Large intestine (tissue), 3 donors: Measurements from ENCODE around the gene MEGF10. TPM values are rescaled to one million over a fixed set of nuclear protein-coding genes. Genes with fewer than 3 reads are reported as not detected.
A peak's percentile ranks its signal among the peaks of the same experiment; 100 is the strongest.
"Not testable (repeated sequence)": the region's sequence is repeated elsewhere in the genome, so short reads cannot be mapped to it uniquely, and the experiment has no call there.

ENCODE experiments used
- DNase-seq, 2 donors: peaks; one replicate each; pipeline versions ENCODE4 v3.0.0 to v3.0.0-alpha.2; 2013
- H3K27ac ChIP-seq: one replicate; pipeline ENCODE4 v1.5.1; 2013; ENCODE audit warnings: low read length
- H3K27me3 ChIP-seq: 2 replicates; pipeline ENCODE4 v1.6.1; 2013; ENCODE audit warnings: low read length; ENCODE audit not compliant: control insufficient read depth, insufficient read depth
- H3K36me3 ChIP-seq: 2 replicates; pipeline ENCODE4 v1.6.1; 2013; ENCODE audit warnings: low read length; ENCODE audit not compliant: control insufficient read depth, insufficient read depth
- H3K4me1 ChIP-seq: one replicate; pipeline ENCODE4 v1.6.1; 2013; ENCODE audit warnings: low read length; ENCODE audit not compliant: control insufficient read depth, insufficient read depth
- H3K4me3 ChIP-seq: one replicate; pipeline ENCODE4 v1.5.1; 2013; ENCODE audit warnings: low read length
- H3K9me3 ChIP-seq: one replicate; pipeline ENCODE4 v1.6.1; 2013; ENCODE audit warnings: mild to moderate bottlenecking, low read depth, low read length, moderate library complexity; ENCODE audit not compliant: control insufficient read depth
- WGBS: methylation state at CpG from one replicate; pipeline ENCODE4 v1.1.5; 2013; ENCODE audit warnings: low lambda C conversion rate; ENCODE audit not compliant: insufficient coverage; 5-methylcytosine and 5-hydroxymethylcytosine counted together
- polyA plus RNA-seq: library from polyadenylated mRNA; unstranded; fragments of 120-200 nt; gene quantifications from one replicate; pipeline ENCODE4 v1.2.1, GENCODE V29; 2013

The MEGF10 gene
- polyA plus RNA-seq, 1 donor, result 1.3 TPM

- peaks cover 3% of the 10 kb centered on the region for H3K27me3 ChIP-seq
- H3K9me3 ChIP-seq, result no peaks in the 10 kb centered on the region
- no peak for DNase-seq
- no peaks in the 10 kb centered on the region for H3K4me1 ChIP-seq
- H3K27ac ChIP-seq, result no peak overlapping the region
- no peak overlapping the region for H3K4me3 ChIP-seq
- no peaks in the 10 kb centered on the region for H3K36me3 ChIP-seq
- 100% methylated on average over 3 of the region's 3 CpGs for WGBS
These were observed 18.3 kb downstream of the MEGF10 start for GRCh38 chr5:127308945-127309344.

- H3K9me3 ChIP-seq, result no peaks in the 10 kb centered on the region
- no peaks in the 10 kb centered on the region for H3K36me3 ChIP-seq
- WGBS, result 80% methylated on average over 1 of the region's 2 CpGs
- no peak overlapping the region for H3K4me3 ChIP-seq
- no peak for DNase-seq
- H3K27me3 ChIP-seq, result peaks cover 3% of the 10 kb centered on the region
- no peak overlapping the region for H3K27ac ChIP-seq
- no peaks in the 10 kb centered on the region for H3K4me1 ChIP-seq
These were observed 20.8 kb downstream of the MEGF10 start for GRCh38 chr5:127311349-127311748.

- no peaks in the 10 kb centered on the region for H3K36me3 ChIP-seq
- no peaks in the 10 kb centered on the region for H3K4me1 ChIP-seq
- H3K27me3 ChIP-seq, result peaks cover 3% of the 10 kb centered on the region
- DNase-seq, result peak in 1 of 2 donors; percentile 3
- no peak overlapping the region for H3K27ac ChIP-seq
- no peak overlapping the region for H3K4me3 ChIP-seq
- H3K9me3 ChIP-seq, result no peaks in the 10 kb centered on the region
- WGBS, result 75% methylated on average over 2 of the region's 10 CpGs
These were observed 21.4 kb downstream of the MEGF10 start for GRCh38 chr5:127311781-127312525.

- H3K9me3 ChIP-seq, result no peaks in the 10 kb centered on the region
- no peak overlapping the region for H3K27ac ChIP-seq
- H3K36me3 ChIP-seq, result no peaks in the 10 kb centered on the region
- no peak for DNase-seq
- peaks cover 3% of the 10 kb centered on the region for H3K27me3 ChIP-seq
- 71% methylated on average over 3 of the region's 3 CpGs for WGBS
- no peak overlapping the region for H3K4me3 ChIP-seq
- H3K4me1 ChIP-seq, result no peaks in the 10 kb centered on the region
These were observed 22.8 kb downstream of the MEGF10 start for GRCh38 chr5:127313379-127313778.

GRCh38 chr5:127313847-127314473 lies 23.4 kb downstream of the MEGF10 start:
- no peak overlapping the region for H3K4me3 ChIP-seq
- WGBS, result 100% methylated on average over 1 of the region's 7 CpGs
- no peaks in the 10 kb centered on the region for H3K36me3 ChIP-seq
- no peak overlapping the region for H3K27ac ChIP-seq
- H3K27me3 ChIP-seq, result peaks cover 3% of the 10 kb centered on the region
- DNase-seq, result peak; percentile 23 to 29
- no peaks in the 10 kb centered on the region for H3K4me1 ChIP-seq
- H3K9me3 ChIP-seq, result no peaks in the 10 kb centered on the region

DNA sequence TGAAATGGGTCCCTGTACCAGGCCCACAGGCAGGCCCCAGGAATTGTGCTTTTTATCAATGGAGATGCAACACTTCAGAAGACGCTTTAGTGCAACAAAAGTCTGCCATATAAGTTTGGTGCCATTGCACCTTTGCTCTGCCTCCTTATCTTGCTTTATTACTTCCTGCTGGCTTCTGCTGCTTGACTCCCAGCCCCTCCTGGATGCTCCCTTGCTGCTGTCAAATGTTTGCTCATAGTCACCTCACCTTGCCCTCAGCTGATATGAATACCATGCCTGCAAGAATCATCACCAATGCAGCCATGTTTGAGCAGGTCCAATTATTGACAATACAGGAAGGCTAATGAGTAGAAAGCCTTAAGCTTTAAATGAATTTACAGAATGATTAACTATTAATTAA lies 25.4 kb downstream of the MEGF10 start:
- H3K9me3 ChIP-seq, result no peaks in the 10 kb centered on the region
- no peak overlapping the region for H3K4me3 ChIP-seq
- WGBS, result no CpG with 5 or more reads among the region's 1 CpG
- no peaks in the 10 kb centered on the region for H3K36me3 ChIP-seq
- H3K4me1 ChIP-seq, result no peaks in the 10 kb centered on the region
- peak; percentile 31 to 73 for DNase-seq
- no peak overlapping the region for H3K27ac ChIP-seq
- H3K27me3 ChIP-seq, result peaks cover 3% of the 10 kb centered on the region

DNA sequence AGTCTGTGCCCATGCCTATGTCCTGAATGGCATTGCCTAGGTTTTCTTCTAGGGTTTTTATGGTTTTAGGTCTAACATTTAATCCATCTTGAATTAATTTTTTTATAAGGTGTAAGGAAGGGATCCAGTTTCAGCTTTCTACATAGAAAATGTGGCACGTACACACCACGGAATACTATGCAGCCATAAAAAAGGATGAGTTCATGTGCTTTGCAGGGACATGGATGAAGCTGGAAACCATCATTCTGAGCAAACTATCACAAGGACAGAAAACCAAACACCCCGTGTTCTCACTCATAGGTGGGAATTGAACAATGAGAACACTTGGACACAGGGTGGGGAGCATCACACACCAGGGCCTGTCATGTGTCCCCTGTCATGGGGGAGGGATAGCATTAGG lies 26.8 kb downstream of the MEGF10 start:
- not testable (repeated sequence) for H3K4me1 ChIP-seq, H3K27ac ChIP-seq, H3K4me3 ChIP-seq, H3K36me3 ChIP-seq, DNase-seq, H3K9me3 ChIP-seq, H3K27me3 ChIP-seq
- WGBS, result no CpG with 5 or more reads among the region's 3 CpGs

GRCh38 chr5:127320032-127320965 lies 29.7 kb downstream of the MEGF10 start:
- no peaks in the 10 kb centered on the region for H3K36me3 ChIP-seq
- H3K27ac ChIP-seq, result no peak overlapping the region
- no peaks in the 10 kb centered on the region for H3K9me3 ChIP-seq
- H3K4me1 ChIP-seq, result no peaks in the 10 kb centered on the region
- H3K4me3 ChIP-seq, result no peak overlapping the region
- 83% methylated on average over 3 of the region's 5 CpGs for WGBS
- H3K27me3 ChIP-seq, result no peaks in the 10 kb centered on the region
- DNase-seq, result no peak

GRCh38 chr5:127321465-127321864 lies 30.9 kb downstream of the MEGF10 start:
- H3K4me1 ChIP-seq, result no peaks in the 10 kb centered on the region
- H3K4me3 ChIP-seq, result no peak overlapping the region
- H3K27ac ChIP-seq, result no peak overlapping the region
- H3K9me3 ChIP-seq, result no peaks in the 10 kb centered on the region
- no peaks in the 10 kb centered on the region for H3K27me3 ChIP-seq
- no CpG with 5 or more reads among the region's 2 CpGs for WGBS
- no peaks in the 10 kb centered on the region for H3K36me3 ChIP-seq
- DNase-seq, result no peak

DNA sequence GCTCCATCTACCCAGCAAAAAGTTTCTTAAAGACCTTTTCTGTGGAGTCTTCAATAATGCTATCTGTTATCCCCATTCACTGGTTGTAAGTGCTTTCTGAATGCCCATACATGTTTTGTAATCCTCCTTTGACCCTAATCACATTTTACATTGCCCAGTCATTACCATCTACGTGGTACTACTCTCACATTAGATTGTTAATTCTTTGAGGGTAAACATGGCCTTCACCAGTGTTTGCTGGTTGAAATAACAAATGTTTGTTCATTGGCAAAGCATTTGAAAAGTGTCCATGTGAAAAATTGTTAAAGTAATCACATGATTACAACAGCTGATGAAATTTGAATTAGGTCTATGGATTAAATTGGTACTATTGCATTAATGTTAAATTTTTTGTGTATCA lies 31.8 kb downstream of the MEGF10 start:
- Histone ChIP-seq H3K4me1 (no peaks in the 10 kb centered on the region), H3K9me3 (no peaks in the 10 kb centered on the region), H3K36me3 (no peaks in the 10 kb centered on the region), H3K4me3 (no peak overlapping the region), H3K27me3 (no peaks in the 10 kb centered on the region), H3K27ac (no peak overlapping the region)
- WGBS, result no CpG with 5 or more reads among the region's 1 CpG
- no peak for DNase-seq
